ENCODE measurements around the gene SCCPDH. TPM values are rescaled to one million over a fixed set of nuclear protein-coding genes. Genes with fewer than 3 reads are reported as not detected.
"Not testable (repeated sequence)": the region's sequence is repeated elsewhere in the genome, so short reads cannot be mapped to it uniquely, and the experiment has no call there.

SCCPDH gene
- total and polyA plus RNA-seq, 5 donors from 2014 or later: 1.5 to 5.0 (median 3.3) TPM

- Mint-ChIP-seq H3K27me3 (peaks cover 17% of the 10 kb centered on the region), H3K4me1 (peaks cover 0 to 6% (median 3%) of the 10 kb centered on the region in 4 donors)
These were observed 14.4 kb upstream of the SCCPDH start for GRCh38 chr1:246709835-246710234.

GRCh38 chr1:246711548-246712003 is 12.6 kb upstream of the SCCPDH start:
- peaks cover 0 to 7% (median 4%) of the 10 kb centered on the region in 7 donors for H3K9me3 Mint-ChIP-seq
- ATAC-seq (ENCODE audit: low read depth in 2 of 2) (no peak), DNase-seq (no peak)
- H3K36me3 Mint-ChIP-seq: no peaks in the 10 kb centered on the region
- H3K4me3 Mint-ChIP-seq: no peak overlapping the region
- H3K27me3 Mint-ChIP-seq: peaks cover 23% of the 10 kb centered on the region
- H3K4me1 Mint-ChIP-seq: peaks cover 0 to 6% (median 3%) of the 10 kb centered on the region in 4 donors
- Histone ChIP-seq H3K27me3 (ENCODE audit: control insufficient read depth, insufficient read depth, low read length) (no peaks in the 10 kb centered on the region), H3K27ac (ENCODE audit: insufficient read depth, low read length, poor library complexity, severe bottlenecking) (no peak overlapping the region), H3K36me3 (ENCODE audit: control insufficient read depth, insufficient read depth, low read length) (no peaks in the 10 kb centered on the region), H3K9me3 (ENCODE audit: control insufficient read depth in 2 of 2, low read length in 2 of 2) (no peaks in the 10 kb centered on the region), H3K4me3 (ENCODE audit: low read depth, low read length) (no peak overlapping the region), H3K4me1 (ENCODE audit: control insufficient read depth, insufficient read depth, low read length, poor library complexity, severe bottlenecking) (no peaks in the 10 kb centered on the region)
- no peak overlapping the region for H3K27ac Mint-ChIP-seq

More at GRCh38 chr1:246709835-246710234, 14.4 kb upstream of the SCCPDH start:
- H3K27ac ChIP-seq (ENCODE audit: insufficient read depth, low read length, poor library complexity, severe bottlenecking): no peak overlapping the region
- H3K36me3 Mint-ChIP-seq: no peaks in the 10 kb centered on the region
- H3K36me3 ChIP-seq (ENCODE audit: control insufficient read depth, insufficient read depth, low read length): no peaks in the 10 kb centered on the region
- no peak overlapping the region for H3K27ac Mint-ChIP-seq
- peaks cover 0 to 6% (median 4%) of the 10 kb centered on the region in 7 donors for H3K9me3 Mint-ChIP-seq
- no peaks in the 10 kb centered on the region for H3K27me3 ChIP-seq (ENCODE audit: control insufficient read depth, insufficient read depth, low read length)
- no peak overlapping the region for H3K4me3 ChIP-seq (ENCODE audit: low read depth, low read length)
- no peak for DNase-seq
- H3K4me3 Mint-ChIP-seq: no peak overlapping the region
- no peaks in the 10 kb centered on the region for H3K9me3 ChIP-seq (ENCODE audit: control insufficient read depth in 2 of 2, low read length in 2 of 2)
- ATAC-seq (ENCODE audit: low read depth in 2 of 2): no peak
- H3K4me1 ChIP-seq (ENCODE audit: control insufficient read depth, insufficient read depth, low read length, poor library complexity, severe bottlenecking): no peaks in the 10 kb centered on the region

GRCh38 chr1:246712428-246712827 is 11.8 kb upstream of the SCCPDH start:
- not testable (repeated sequence) for H3K4me1 Mint-ChIP-seq; H3K4me1 ChIP-seq (ENCODE audit: control insufficient read depth, insufficient read depth, low read length, poor library complexity, severe bottlenecking); H3K4me3 Mint-ChIP-seq; H3K9me3 ChIP-seq (ENCODE audit: control insufficient read depth in 2 of 2, low read length in 2 of 2); H3K9me3 Mint-ChIP-seq; H3K4me3 ChIP-seq (ENCODE audit: low read depth, low read length); H3K27ac ChIP-seq (ENCODE audit: insufficient read depth, low read length, poor library complexity, severe bottlenecking); H3K27me3 ChIP-seq (ENCODE audit: control insufficient read depth, insufficient read depth, low read length); H3K27ac Mint-ChIP-seq; H3K36me3 Mint-ChIP-seq; H3K36me3 ChIP-seq (ENCODE audit: control insufficient read depth, insufficient read depth, low read length); ATAC-seq (ENCODE audit: low read depth in 2 of 2); DNase-seq
- H3K27me3 Mint-ChIP-seq: peaks cover 23% of the 10 kb centered on the region

- not testable (repeated sequence) for DNase-seq; H3K36me3 Mint-ChIP-seq; H3K4me1 ChIP-seq (ENCODE audit: control insufficient read depth, insufficient read depth, low read length, poor library complexity, severe bottlenecking); H3K4me3 ChIP-seq (ENCODE audit: low read depth, low read length); H3K27ac Mint-ChIP-seq; H3K4me3 Mint-ChIP-seq; H3K9me3 ChIP-seq (ENCODE audit: control insufficient read depth in 2 of 2, low read length in 2 of 2); H3K27me3 ChIP-seq (ENCODE audit: control insufficient read depth, insufficient read depth, low read length); ATAC-seq (ENCODE audit: low read depth in 2 of 2); H3K27ac ChIP-seq (ENCODE audit: insufficient read depth, low read length, poor library complexity, severe bottlenecking); H3K36me3 ChIP-seq (ENCODE audit: control insufficient read depth, insufficient read depth, low read length); H3K4me1 Mint-ChIP-seq
- Mint-ChIP-seq H3K9me3 (peaks cover 0 to 14% (median 5%) of the 10 kb centered on the region in 7 donors), H3K27me3 (peaks cover 17% of the 10 kb centered on the region)
These were observed 4.8 kb upstream of the SCCPDH start for GRCh38 chr1:246719361-246719760.

- Mint-ChIP-seq H3K9me3 (peaks cover 0 to 14% (median 6%) of the 10 kb centered on the region in 7 donors), H3K27me3 (peaks cover 23% of the 10 kb centered on the region), H3K4me1 (peaks cover 4 to 13% (median 7%) of the 10 kb centered on the region in 4 donors)
- H3K9me3 ChIP-seq (ENCODE audit: control insufficient read depth in 2 of 2, low read length in 2 of 2); H3K4me3 Mint-ChIP-seq; ATAC-seq (ENCODE audit: low read depth in 2 of 2); H3K36me3 ChIP-seq (ENCODE audit: control insufficient read depth, insufficient read depth, low read length); H3K27ac ChIP-seq (ENCODE audit: insufficient read depth, low read length, poor library complexity, severe bottlenecking); H3K27me3 ChIP-seq (ENCODE audit: control insufficient read depth, insufficient read depth, low read length); DNase-seq; H3K27ac Mint-ChIP-seq; H3K36me3 Mint-ChIP-seq; H3K4me3 ChIP-seq (ENCODE audit: low read depth, low read length): not testable (repeated sequence)
- peaks cover 12% of the 10 kb centered on the region for H3K4me1 ChIP-seq (ENCODE audit: control insufficient read depth, insufficient read depth, low read length, poor library complexity, severe bottlenecking)
These were observed 3.4 kb upstream of the SCCPDH start for GRCh38 chr1:246720814-246721213.

- DNase-seq: no peak
- Histone ChIP-seq H3K27me3 (ENCODE audit: control insufficient read depth, insufficient read depth, low read length) (peaks cover 7% of the 10 kb centered on the region), H3K36me3 (ENCODE audit: control insufficient read depth, insufficient read depth, low read length) (no peaks in the 10 kb centered on the region), H3K4me1 (ENCODE audit: control insufficient read depth, insufficient read depth, low read length, poor library complexity, severe bottlenecking) (peaks cover 12% of the 10 kb centered on the region), H3K9me3 (ENCODE audit: control insufficient read depth in 2 of 2, low read length in 2 of 2) (peaks cover 0 to 2% of the 10 kb centered on the region in 2 experiments), H3K27ac (ENCODE audit: insufficient read depth, low read length, poor library complexity, severe bottlenecking) (no peak overlapping the region), H3K4me3 (ENCODE audit: low read depth, low read length) (no peak overlapping the region)
- Mint-ChIP-seq H3K4me1 (peaks cover 4 to 13% (median 7%) of the 10 kb centered on the region in 4 donors), H3K9me3 (peaks cover 0 to 19% (median 6%) of the 10 kb centered on the region in 7 donors), H3K4me3 (peak overlapping the region in 3 of 4 donors; percentile 6 to 88 (median 59)), H3K27me3 (peaks cover 17% of the 10 kb centered on the region), H3K27ac (no peak overlapping the region), H3K36me3 (peaks cover 5% of the 10 kb centered on the region)
- no peak for ATAC-seq (ENCODE audit: low read depth in 2 of 2)
These were observed 1.5 kb upstream of the SCCPDH start for GRCh38 chr1:246722720-246723119.

GRCh38 chr1:246724731-246725095 is 504 bp downstream of the SCCPDH start:
- H3K36me3 Mint-ChIP-seq: peaks cover 11% of the 10 kb centered on the region
- peak overlapping the region; percentile 70 for H3K4me3 ChIP-seq (ENCODE audit: low read depth, low read length)
- H3K27ac ChIP-seq (ENCODE audit: insufficient read depth, low read length, poor library complexity, severe bottlenecking): no peak overlapping the region
- no peak overlapping the region for H3K27ac Mint-ChIP-seq
- ATAC-seq (ENCODE audit: low read depth in 2 of 2) (no peak), DNase-seq (no peak)
- no peaks in the 10 kb centered on the region for H3K36me3 ChIP-seq (ENCODE audit: control insufficient read depth, insufficient read depth, low read length)
- peaks cover 12% of the 10 kb centered on the region for H3K4me1 ChIP-seq (ENCODE audit: control insufficient read depth, insufficient read depth, low read length, poor library complexity, severe bottlenecking)
- peaks cover 17% of the 10 kb centered on the region for H3K27me3 Mint-ChIP-seq
- peaks cover 0 to 23% (median 11%) of the 10 kb centered on the region in 7 donors for H3K9me3 Mint-ChIP-seq
- peaks cover 4 to 13% (median 7%) of the 10 kb centered on the region in 4 donors for H3K4me1 Mint-ChIP-seq
- peaks cover 7% of the 10 kb centered on the region for H3K27me3 ChIP-seq (ENCODE audit: control insufficient read depth, insufficient read depth, low read length)
- H3K9me3 ChIP-seq (ENCODE audit: control insufficient read depth in 2 of 2, low read length in 2 of 2): peaks cover 5 to 7% of the 10 kb centered on the region in 2 experiments
- peak overlapping the region; percentile 80 to 90 (median 86) for H3K4me3 Mint-ChIP-seq

DNA sequence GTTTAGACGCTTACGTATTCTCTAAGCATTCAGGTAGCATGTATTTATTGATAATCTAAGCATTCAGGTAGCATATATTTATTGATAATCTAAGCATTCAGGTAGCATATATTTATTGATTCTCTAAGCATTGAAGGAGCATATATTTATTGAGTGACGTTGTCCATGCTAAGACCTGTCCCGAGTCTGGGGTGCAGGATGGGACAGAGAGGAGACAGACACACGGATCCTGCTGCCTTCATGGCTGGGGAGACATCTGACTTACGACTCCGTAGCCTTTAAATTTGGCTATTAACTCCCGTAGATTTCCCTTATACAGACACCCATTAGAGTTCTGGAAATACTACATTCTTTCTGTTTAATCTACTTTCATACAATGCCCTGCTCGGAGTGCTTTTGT is 982 bp downstream of the SCCPDH start:
- peaks cover 0 to 23% (median 11%) of the 10 kb centered on the region in 7 donors for H3K9me3 Mint-ChIP-seq
- Histone ChIP-seq H3K4me1 (ENCODE audit: control insufficient read depth, insufficient read depth, low read length, poor library complexity, severe bottlenecking) (peaks cover 12% of the 10 kb centered on the region), H3K27me3 (ENCODE audit: control insufficient read depth, insufficient read depth, low read length) (peaks cover 7% of the 10 kb centered on the region), H3K36me3 (ENCODE audit: control insufficient read depth, insufficient read depth, low read length) (no peaks in the 10 kb centered on the region), H3K27ac (ENCODE audit: insufficient read depth, low read length, poor library complexity, severe bottlenecking) (no peak overlapping the region), H3K9me3 (ENCODE audit: control insufficient read depth in 2 of 2, low read length in 2 of 2) (peaks cover 5 to 7% of the 10 kb centered on the region in 2 experiments), H3K4me3 (ENCODE audit: low read depth, low read length) (peak overlapping the region; percentile 70)
- peaks cover 17% of the 10 kb centered on the region for H3K27me3 Mint-ChIP-seq
- no peak for ATAC-seq (ENCODE audit: low read depth in 2 of 2)
- peaks cover 15% of the 10 kb centered on the region for H3K36me3 Mint-ChIP-seq
- no peak for DNase-seq
- H3K4me3 Mint-ChIP-seq: peak overlapping the region; percentile 80 to 90 (median 86)
- H3K27ac Mint-ChIP-seq: no peak overlapping the region
- H3K4me1 Mint-ChIP-seq: peaks cover 4 to 13% (median 7%) of the 10 kb centered on the region in 4 donors

All from CD4-positive, CD25-positive, alpha-beta regulatory T cell (primary cell).